Measurements from ENCODE around the gene NUFIP1.
"Not testable (repeated sequence)": the region's sequence is repeated elsewhere in the genome, so short reads cannot be mapped to it uniquely, and the experiment has no call there.

Gene NUFIP1

DNA sequence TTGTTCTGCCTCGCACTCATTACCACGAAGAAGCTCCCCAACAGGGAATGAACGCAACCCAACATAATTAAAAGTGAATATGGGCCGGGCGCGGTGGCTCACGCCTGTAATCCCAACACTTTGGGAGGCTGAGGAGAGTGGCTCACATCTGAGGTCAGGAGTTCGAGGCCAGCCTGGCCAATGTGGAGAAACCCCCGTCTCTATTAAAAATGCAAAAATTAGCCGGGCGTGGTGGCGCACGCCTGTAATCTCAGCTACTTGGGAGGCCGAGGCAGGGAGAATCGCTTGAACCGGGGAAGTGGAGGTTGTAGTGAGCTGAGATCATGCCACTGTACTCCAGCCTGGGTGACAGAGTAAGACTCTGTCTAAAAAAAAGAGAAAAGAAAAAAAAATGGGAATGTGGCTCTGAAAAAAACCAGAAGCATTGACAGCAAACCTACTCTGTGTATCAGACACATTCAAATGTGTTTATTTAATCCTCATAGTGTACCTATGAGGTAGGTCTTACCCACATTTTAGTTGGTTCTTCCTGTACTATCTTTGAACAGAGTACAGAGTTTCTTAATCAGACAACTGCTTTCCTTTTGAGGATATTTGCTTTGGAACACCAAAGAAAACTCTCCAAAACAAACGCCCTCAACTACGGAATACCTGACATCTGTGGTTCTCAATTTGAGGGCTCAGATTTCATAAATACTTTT lies 70.0 kb downstream of the NUFIP1 start:
- no peak for DNase-seq

DNA sequence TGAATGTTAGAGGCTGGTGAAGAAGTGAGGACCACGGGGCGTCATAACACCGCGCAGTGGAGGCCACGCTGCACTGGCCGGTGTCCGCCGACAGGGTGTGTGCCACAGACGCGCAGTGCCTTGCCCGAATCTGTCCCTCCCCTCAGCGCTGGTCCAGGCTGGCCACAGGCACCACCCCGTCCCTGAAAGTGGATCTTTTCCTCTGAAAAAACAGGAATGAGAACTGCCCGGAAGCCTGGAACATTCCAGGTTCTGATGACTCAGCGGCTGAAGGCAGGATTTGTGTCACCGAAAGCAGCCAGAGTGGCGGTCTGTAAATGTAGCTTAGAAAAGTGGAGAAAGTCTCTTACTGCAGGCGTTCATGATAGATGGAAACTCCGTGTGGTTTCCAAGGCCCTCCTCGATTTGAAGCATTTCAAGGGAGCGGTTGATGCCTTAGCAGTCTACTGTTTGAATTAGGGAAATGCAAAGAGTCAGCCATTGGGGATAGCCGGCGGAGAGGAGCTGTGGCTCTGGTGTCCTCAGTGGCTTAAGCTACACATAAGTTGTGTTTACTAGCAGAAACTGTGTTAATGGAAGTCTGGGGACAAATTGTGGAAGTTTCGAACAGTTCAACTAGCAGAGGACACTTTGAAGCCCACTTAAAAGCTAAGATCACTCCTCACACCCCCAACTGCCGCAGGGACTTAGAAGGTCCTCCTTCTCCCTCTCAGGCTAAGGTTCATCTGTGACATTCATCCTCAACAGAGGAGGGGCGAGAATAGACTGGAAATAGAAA lies 70.8 kb downstream of the NUFIP1 start:
- DNase-seq: peak; percentile 93

DNA sequence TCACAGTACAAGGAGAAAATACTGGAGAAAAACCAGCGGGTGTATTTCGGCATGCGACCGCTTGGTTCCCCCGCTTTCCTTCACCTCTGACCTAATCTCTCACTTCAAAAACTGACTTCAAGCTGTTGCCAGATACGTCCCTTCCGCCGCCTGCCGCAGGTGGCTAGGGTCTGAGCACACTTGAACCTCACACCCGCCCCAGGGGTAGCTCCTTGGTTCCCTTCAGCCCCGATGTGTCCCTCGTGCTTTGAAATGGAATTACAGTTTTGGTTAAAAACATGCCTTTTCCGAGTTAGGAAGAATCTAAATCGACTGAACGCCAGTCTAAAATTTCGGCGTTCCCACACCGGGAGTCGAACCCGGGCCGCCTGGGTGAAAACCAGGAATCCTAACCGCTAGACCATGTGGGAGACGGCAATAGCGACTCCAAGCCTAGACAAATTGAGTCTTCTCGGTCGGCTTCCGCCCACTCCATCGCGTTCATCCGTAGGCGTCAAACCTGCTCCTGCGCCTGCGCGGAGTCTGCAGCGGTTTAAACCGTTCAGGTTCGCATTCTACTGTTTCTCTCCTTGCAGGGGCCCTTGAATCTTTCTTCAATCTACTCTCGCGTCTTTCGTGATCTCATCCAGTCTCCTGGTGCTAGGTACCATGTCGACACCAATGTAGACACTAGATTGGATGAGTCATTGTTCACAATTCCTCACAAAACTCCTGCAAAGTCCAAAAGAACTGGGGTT lies 71.5 kb downstream of the NUFIP1 start:
- peak; percentile 98 for DNase-seq

DNA sequence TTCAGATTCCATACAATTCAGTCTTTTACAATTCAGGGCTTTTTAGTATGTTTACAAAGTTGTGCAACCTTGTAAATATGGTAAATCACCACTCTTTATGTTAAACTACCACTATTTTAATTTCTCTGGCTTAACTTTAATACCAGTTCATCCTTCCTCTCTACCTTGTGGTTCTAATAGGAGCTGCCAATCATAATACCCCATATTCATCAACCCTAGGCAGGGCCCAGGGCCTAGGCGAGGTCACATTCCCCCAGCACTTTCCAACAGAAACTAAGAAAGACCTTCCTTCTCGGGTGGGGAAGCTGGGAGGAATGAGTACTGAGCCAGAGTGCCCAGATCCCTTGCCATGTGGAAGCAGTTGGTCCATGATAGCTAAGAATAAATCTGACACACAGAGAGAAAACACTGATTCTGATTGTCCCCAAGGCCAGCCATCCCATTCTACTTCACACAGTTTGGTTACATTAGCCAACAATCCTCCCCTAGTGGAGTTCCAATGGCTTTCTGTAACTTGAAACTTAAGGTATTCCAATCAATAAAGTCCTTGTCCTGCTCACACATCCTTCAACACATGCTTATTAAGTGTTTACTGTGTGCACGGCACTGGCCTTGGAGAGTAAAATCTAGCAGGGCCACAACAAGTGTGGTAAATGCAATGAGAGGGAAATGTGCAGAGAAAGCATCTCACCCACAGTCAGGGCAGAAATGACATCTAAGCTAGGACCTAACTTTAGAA lies 76.8 kb downstream of the NUFIP1 start:
- no peak for DNase-seq

DNA sequence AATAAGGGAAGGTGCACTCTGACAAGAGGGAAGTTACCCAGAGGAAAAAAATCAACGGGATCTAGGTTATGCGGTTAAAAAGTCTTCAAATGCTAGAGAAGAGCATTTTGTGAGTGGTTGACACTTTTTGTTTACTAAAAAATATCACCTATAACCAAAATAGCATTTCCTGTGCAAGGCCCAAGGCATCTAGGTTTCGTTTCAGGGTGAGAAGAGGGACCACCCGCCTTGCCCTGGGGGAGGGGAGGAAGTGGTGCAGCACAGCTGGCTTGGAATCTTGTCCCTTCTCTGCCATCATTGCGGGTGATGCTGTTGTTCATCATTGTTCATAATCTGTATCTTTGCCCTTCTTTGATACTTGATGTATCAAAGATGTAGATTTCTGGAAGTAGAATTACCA lies 80.6 kb downstream of the NUFIP1 start:
- no peak for DNase-seq

DNA sequence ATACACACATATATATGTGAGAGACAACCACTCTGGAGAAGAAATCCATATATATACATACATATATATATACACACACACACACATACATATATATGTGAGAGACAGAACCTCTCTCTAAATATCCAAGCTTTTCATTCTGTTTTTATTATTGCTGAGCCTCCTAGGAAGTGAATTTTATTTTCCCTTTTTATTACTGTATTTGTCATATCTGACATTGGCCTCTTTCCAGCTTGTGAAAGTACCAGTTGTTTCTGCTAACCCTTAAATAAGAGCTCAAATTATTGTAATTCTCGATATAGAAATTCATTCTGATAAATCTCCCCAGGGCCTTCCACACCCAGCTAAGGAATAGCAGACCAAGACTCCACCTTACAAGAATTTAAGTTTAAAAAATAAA lies 81.0 kb downstream of the NUFIP1 start:
- DNase-seq: no peak

DNA sequence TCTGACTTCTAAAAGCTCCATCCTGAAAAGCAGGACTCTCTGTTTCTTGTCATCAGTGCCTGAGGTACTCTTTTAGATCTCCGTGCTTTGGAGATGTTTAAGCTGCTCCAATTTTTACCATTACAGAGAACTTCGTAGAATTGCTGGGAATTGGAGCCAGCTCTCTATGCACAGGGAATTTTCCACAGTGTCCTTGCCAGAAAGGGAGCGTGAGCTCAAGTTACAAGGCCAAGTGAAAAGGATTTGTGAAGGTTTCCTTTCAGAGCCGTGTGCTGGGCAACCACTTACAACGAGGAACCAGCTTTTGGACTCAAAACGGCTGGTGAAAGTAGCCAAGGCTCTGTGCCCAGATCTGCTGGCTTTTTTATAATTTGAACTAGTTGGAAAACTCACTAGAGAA lies 82.6 kb downstream of the NUFIP1 start:
- DNase-seq: no peak

DNA sequence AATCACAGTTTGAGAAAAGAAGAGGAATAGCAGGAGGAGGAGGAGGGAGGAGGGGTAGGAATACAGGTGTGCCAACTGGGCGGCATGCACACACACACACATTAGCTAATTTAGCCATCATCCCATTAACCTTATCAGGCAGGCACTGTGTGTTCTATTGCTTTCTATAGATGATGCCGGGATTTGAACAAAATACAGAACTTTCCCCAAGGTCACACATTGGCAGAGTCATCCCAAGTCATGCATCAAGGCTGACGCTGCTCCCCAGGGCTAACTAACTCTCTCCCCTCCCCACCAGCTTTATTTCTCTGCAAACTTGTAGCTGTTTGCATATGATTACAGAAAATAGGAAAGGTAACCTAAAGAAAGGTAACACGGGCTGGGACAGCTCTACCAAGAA lies 83.0 kb downstream of the NUFIP1 start:
- DNase-seq: no peak

DNA sequence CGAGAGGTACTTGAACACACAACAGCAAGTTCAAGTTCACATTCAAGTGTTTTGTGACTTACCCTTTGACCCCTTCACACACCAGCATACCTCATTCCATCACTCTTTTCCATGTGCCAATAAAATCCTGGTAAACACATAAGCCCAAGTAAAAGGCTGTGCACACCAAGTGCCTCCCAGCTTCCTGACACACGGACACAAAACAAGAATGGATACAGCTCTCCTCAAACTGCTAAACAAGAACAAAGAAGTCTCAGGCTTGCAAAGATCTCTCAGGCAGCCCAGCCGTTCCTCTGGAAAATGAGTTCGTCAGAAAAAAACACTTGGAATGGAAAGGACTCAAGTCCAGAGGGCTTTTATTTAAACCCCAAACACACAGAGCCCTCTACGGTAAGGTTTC lies 83.7 kb downstream of the NUFIP1 start:
- DNase-seq: no peak

DNA sequence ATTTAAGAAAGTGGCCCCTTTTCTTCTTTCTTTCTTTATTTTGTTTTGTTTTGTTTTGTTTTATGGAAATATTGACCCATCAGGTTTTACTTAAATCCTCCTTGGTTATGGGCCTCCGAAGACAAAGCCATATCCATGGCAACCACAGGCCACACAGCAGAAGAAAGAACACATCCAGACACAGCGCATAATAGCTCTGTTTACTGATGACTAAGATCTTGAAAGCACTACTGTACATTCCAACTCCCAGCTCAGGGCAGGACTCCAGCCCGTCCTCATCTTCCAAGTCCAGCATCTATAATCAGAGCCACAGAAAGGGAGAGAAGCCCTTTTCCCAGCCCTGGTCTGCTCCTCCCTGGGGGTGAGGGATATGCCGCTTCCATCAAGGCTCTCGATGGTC lies 84.3 kb downstream of the NUFIP1 start:
- DNase-seq: peak; percentile 12

DNA sequence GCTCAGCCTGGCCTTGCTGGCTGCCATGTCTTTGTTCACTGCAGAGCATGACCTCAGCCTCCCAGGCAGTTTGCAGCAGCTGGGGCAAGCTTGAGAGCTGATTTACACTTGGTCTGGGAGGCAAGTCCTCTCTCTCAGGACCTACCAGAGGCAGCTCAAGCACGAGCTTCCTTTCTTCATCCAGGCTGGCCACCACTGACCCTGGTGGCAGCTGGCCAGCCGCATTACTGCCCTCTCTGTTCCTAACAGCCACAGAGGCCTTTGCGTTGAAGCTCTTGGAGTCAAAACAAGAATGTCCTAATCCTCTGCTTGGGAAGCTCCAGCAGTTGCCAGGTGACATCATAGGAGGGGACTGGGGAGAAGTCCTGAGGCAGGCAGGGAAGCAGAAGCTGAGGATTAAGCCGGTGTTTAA lies 85.7 kb downstream of the NUFIP1 start:
- no peak for DNase-seq

DNA sequence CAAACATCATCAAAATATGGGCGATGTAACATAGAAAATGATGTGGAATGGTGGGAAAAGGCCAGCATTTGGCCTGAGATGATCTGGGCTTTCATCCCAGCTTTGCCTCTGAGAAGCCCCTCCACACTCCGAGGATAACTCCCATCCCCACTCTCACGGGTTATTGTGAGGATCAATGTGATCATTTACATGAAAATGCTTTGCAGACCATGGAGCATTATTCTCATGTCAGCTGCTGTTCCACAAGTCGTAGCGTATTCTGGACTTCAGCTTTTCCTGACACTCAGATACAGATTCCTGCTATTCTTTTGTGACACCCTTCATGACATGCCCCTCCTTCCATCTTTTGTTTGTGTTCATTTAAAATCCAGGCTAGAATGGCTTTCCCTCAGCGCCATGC lies 86.5 kb downstream of the NUFIP1 start:
- DNase-seq: no peak

DNA sequence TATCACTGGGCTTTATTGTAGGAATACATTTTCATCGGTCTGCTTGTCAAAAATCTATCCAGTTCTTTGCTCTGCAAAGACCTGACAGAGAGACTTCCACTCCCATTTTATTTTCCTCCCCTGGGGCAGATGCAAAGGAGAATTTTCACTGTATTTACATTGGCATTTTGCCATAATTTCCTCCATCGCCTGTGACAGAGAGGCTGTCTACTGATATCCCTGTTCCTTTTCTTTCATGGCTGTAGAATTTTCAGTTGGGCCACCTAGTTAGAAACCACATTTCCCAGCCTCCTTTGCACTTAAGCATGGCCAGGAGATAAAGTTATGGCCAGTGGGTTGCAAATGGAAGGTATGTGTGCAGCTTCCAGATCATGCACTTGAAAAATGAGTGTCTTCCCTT lies 89.3 kb downstream of the NUFIP1 start:
- no peak for DNase-seq

DNA sequence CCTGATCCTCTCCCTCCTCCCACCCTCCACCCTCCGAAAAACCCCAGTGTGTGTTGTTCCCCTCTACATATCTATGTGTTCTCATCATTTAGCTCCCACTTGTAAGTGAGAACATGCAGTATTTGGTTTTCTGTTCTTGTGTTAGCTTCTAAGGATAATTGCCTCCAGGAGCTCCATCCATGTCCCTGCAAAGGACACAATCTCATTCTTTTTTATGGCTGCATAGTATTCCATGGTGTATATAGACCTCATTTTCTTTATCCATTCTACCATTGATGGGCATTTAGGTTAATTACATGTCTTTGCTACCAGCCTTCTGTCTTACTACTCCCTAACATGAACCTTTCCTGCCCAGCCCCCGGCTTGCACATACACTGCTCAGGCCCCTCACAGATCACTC lies 91.0 kb downstream of the NUFIP1 start:
- not testable (repeated sequence) for DNase-seq

DNA sequence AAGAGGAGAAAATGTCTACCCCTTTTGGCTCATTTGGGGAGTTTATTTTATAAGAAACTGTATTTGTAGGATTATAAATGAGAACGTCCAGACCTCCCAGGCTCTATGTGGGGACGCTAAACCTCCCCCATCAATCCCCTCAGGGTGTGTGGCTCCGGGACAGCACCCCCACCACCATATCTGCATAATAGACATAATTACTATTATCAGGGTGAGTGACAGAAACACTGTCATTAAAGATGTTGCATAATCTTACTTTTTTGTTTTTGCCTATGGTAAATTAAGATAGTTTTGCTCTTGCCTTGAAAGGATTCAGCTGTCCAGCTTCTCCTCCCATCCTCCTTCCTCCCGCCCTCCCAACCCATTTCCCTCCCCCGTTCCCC lies 93.3 kb downstream of the NUFIP1 start:
- no peak for DNase-seq

DNA sequence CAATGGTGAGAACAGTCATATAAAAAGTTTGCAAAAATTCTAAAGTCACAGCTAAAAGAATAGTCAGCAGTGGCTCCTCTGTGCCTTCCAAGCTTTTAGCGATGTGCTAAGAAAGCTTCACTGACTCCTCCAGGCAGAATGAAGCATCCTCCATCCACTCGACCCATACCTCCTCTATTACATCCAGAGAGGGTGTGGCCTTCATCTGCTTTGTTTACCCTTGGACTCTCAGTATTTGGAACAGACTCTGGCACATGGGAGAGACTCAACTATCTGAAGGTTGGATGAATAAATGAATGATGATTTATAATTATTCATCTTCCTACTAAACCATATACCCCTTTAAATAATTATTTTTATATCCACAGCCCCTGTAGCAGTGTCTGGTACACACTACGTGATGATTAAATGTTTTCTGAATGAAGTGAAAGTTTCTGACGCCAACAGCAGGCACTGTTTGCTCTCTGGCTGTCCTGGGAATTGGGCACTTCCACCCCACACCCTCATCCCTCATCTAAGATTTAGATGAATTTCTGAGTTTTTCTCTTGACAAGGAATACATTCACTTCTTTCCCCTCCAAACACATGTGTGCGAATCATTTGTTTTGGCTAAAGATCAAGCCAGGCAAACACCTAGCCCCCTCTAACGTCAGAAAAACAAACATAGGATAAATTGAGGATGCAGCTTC lies 93.9 kb downstream of the NUFIP1 start:
- DNase-seq: no peak

DNA sequence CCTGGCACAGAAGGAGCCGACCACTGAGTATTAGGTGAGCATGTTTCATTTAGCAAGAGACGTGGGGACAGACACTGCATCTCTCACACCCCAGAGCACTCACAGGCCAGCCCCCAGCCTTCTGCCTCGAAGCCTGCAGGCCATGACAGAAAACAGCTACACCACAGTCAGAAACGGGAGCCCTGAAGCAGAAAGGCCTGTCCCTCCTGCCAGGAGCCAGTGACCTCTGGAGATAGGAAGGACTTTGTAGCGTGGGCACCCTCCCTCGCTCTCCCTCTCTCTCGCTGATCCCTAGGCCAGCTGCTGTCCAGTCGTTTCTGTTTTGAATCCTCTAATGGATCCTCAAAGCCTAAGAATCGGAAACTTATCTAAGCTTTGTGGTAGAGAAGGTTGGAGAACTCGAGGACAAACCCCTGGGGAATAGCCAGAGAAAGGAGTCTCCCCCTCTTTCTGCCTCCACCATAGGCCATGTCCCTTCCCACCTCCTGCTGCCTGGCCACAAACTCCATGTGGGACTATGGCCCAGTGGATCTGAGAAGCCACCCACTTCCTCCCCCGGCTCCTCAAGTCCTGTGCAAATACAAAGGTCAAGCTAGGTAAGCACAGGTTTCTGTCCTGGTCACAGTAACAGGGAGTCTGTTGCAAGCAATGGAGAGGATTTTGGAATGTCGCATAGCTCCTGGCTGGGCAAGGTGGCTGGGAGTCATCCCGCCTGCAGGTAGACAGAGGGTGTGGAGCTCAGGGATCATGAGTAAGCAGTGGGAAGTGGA lies 95.1 kb downstream of the NUFIP1 start:
- no peak for DNase-seq

Data from MV-4-11 (cell line).